ENCODE data around the gene CH25H.

Gene CH25H

DNA sequence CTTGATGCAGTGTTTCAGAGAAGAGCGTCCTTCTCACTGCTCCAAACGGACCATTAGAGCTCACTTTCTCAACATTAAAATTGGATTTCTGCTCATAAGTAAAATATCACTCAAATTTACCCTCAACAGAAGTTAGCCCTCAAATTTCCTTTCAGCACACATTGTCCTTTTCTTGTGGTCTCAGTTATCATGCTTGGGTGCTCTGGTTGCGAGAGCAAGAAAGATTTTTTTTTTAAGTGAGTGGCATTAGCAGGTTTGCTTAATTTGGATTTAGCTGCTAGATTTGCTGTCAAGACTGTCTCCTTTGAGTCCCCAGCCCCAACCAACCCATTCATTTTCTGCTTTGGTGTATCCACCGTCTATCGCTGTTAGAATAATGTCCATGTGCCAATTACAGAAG is 2.6 kb upstream of the CH25H start:
- Histone ChIP-seq H3K36me3 (no peaks in the 10 kb centered on the region), H3K27me3 (ENCODE audit: insufficient read depth, low read depth, severe bottlenecking) (peaks cover 13% of the 10 kb centered on the region), H3K9me3 (ENCODE audit: severe bottlenecking) (no peaks in the 10 kb centered on the region), H3K27ac (no peak overlapping the region), H3K4me3 (ENCODE audit: low read depth, low read length) (no peak overlapping the region)
- no peak for TF ChIP-seq CTCF (IDR thresholded peaks at IDR 0.05; ENCODE audit: low read depth, low read length)
- no peak for DNase-seq

DNA sequence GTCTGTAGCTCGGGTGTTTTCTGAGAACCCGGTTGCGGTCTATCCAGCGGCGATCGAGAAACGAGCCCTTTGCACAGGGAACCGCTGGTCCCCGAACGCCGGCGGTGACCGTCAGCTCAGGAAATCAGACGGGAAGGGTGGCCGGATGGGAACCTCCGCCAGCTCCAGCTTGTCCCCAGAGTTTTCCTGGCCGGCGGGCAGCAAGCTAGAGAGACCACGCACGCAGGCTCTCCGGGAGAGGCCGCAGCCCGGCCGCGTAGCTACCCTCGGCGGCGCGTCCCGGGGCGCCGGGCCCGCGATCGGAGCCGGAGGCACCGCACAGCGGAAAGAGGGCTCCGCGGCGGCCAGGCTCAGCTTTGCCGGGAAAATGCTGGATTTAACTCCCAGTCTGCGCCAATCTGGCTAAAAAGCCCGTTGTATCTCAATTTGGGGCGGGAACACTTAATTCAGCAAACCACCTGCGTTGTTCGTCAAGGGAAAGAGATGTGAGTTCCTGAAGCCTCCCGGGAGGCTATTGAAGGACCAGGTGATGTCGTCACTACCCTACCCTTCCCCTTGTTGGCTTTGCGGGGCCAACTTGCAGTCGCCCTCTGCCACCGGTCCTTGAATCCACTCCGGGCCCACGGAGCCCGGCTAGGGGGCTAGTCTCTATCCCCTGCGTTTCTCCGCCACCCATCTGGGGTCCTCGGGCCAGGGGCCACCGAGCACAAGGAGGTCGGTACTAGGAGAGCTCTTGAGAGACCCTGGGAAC is 859 bp upstream of the CH25H start:
- TF ChIP-seq CTCF (IDR thresholded peaks at IDR 0.05; ENCODE audit: low read depth, low read length), result no peak
- no peaks in the 10 kb centered on the region for H3K9me3 ChIP-seq (ENCODE audit: severe bottlenecking)
- H3K27ac ChIP-seq, result no peak overlapping the region
- H3K36me3 ChIP-seq, result no peaks in the 10 kb centered on the region
- DNase-seq, result peak; percentile 23
- peaks cover 13% of the 10 kb centered on the region for H3K27me3 ChIP-seq (ENCODE audit: insufficient read depth, low read depth, severe bottlenecking)
- peak overlapping the region; percentile 67 for H3K4me3 ChIP-seq (ENCODE audit: low read depth, low read length)

- no peak for DNase-seq
Measured at GRCh38 chr10:89206402-89207180, 526 bp downstream of the CH25H start.

GRCh38 chr10:89204621-89205185 is 2.4 kb downstream of the CH25H start:
- Histone ChIP-seq H3K9me3 (ENCODE audit: severe bottlenecking) (no peaks in the 10 kb centered on the region), H3K36me3 (no peaks in the 10 kb centered on the region), H3K27me3 (ENCODE audit: insufficient read depth, low read depth, severe bottlenecking) (peaks cover 13% of the 10 kb centered on the region), H3K4me3 (ENCODE audit: low read depth, low read length) (no peak overlapping the region), H3K27ac (no peak overlapping the region)
- no peak for DNase-seq
- TF ChIP-seq CTCF (IDR thresholded peaks at IDR 0.05; ENCODE audit: low read depth, low read length), result no peak

More at GRCh38 chr10:89206402-89207180, 526 bp downstream of the CH25H start:
- no peaks in the 10 kb centered on the region for H3K36me3 ChIP-seq
- no peak overlapping the region for H3K4me3 ChIP-seq (ENCODE audit: low read depth, low read length)
- H3K27ac ChIP-seq, result no peak overlapping the region
- peaks cover 13% of the 10 kb centered on the region for H3K27me3 ChIP-seq (ENCODE audit: insufficient read depth, low read depth, severe bottlenecking)
- no peaks in the 10 kb centered on the region for H3K9me3 ChIP-seq (ENCODE audit: severe bottlenecking)
- TF ChIP-seq CTCF (IDR thresholded peaks at IDR 0.05; ENCODE audit: low read depth, low read length), result no peak

GRCh38 chr10:89203237-89203636 is 3.9 kb downstream of the CH25H start:
- no peaks in the 10 kb centered on the region for H3K9me3 ChIP-seq (ENCODE audit: severe bottlenecking)
- no peak for DNase-seq
- no peaks in the 10 kb centered on the region for H3K36me3 ChIP-seq
- H3K4me3 ChIP-seq (ENCODE audit: low read depth, low read length), result no peak overlapping the region
- TF ChIP-seq CTCF (IDR thresholded peaks at IDR 0.05; ENCODE audit: low read depth, low read length), result no peak
- no peak overlapping the region for H3K27ac ChIP-seq
- H3K27me3 ChIP-seq (ENCODE audit: insufficient read depth, low read depth, severe bottlenecking), result peaks cover 7% of the 10 kb centered on the region

Measured in WERI-Rb-1 (cell line).